K562 (cell line): Measurements from ENCODE around the gene ACTR3. TPM values are rescaled to one million over a fixed set of nuclear protein-coding genes. Genes with fewer than 3 reads are reported as not detected.

Experiments
- CC2D1A ChIP-seq: fragments of 450-650 bp; IDR thresholded peaks from 2 replicates; pipeline ENCODE4 v1.6.1; 2017; ENCODE audit warnings: mild to moderate bottlenecking
- CSDE1 ChIP-seq, 2 experiments: fragments of 450-650 bp; IDR thresholded peaks; 2 replicates each; pipeline ENCODE4 v1.6.1; 2016; ENCODE audit warnings: mild to moderate bottlenecking in 1 of 2
- NR2F6 ChIP-seq: fragments of 450-650 bp; formaldehyde crosslinking; IDR thresholded peaks from 2 replicates; pipeline ENCODE4 v1.4.0; 2020; ENCODE audit warnings: mild to moderate bottlenecking
- NUFIP1 ChIP-seq: fragments of 450-650 bp; IDR thresholded peaks from 2 replicates; pipeline ENCODE4 v1.6.1; 2018; ENCODE audit not compliant: partially characterized antibody
- SIN3A ChIP-seq, 2 experiments: fragments of 150-350 bp in 1 of 2; IDR thresholded peaks; 2 replicates each; pipeline ENCODE4 v1.6.1; 2011 to 2016; ENCODE audit warnings: borderline replicate concordance in 2 of 2, low read depth in 2 of 2, low read length in 2 of 2, mild to moderate bottlenecking in 2 of 2, moderate library complexity in 2 of 2; ENCODE audit not compliant: control insufficient read depth in 1 of 2
- SREBF2 ChIP-seq: sonication (generic); formaldehyde crosslinking; IDR thresholded peaks from 2 replicates; pipeline ENCODE4 v1.4.0; 2020; ENCODE audit warnings: mild to moderate bottlenecking, missing genetic modification reagents
- ZNF444 ChIP-seq: fragments of 250-450 bp; sonication (Bioruptor Pico); IDR thresholded peaks from 2 replicates; pipeline ENCODE4 v1.4.0; 2020; ENCODE audit warnings: mild to moderate bottlenecking, moderate library complexity
- polyA plus RNA-seq, 8 experiments: library from polyadenylated mRNA; depleted of rRNA in 4 of 8; stranded (reverse) in 5 of 8; unstranded in 3 of 8; fragments of >200 nt; fragmentation: Nextera tagmentation in 2 of 8; fragmentation: Illumina TruSeq in 1 of 8; extraction: Ambion mirVana in 2 of 8; extraction: Trizol in 1 of 8; gene quantifications; 2 replicates each; pipeline versions ENCODE4 v1.2.1 to v1.2.3, GENCODE V29; 2011 to 2014; ENCODE audit warnings: inconsistent platforms in 1 of 8, missing spikeins in 1 of 8
- total RNA-seq, 7 experiments: library from RNA; depleted of rRNA in 6 of 7; stranded (reverse); fragments of >200 nt in 6 of 7; fragmentation: Illumina TruSeq in 2 of 7; extraction: Trizol in 2 of 7; gene quantifications; 2 replicates each; pipeline versions ENCODE4 v1.2.1 to v1.2.3, GENCODE V29; 2011 to 2021; ENCODE audit warnings: low replicate concordance in 1 of 7
- TF ChIP-seq, protein P1 (sequence below), 3 experiments: fragments of 200-800 bp in 1 of 3; fragments of 250-450 bp in 1 of 3; fragments of 450-650 bp in 1 of 3; sonication (Bioruptor Pico) in 1 of 3; sonication (Bioruptor generic) in 1 of 3; formaldehyde crosslinking in 1 of 3; IDR thresholded peaks; 2 replicates each; pipeline versions ENCODE4 v1.6.1 to v1.8.0; 2016 to 2022; ENCODE audit warnings: mild to moderate bottlenecking in 2 of 3, missing genetic modification characterization in 2 of 3, missing compliant biosample characterization in 1 of 3, moderate library complexity in 1 of 3

ACTR3 gene
- total and polyA plus RNA-seq, 9 of the 15 experiments (the other 6 are each of a cell fraction or from before 2014, with no cell fraction given) = 49.0 to 354 (median 249) TPM

DNA sequence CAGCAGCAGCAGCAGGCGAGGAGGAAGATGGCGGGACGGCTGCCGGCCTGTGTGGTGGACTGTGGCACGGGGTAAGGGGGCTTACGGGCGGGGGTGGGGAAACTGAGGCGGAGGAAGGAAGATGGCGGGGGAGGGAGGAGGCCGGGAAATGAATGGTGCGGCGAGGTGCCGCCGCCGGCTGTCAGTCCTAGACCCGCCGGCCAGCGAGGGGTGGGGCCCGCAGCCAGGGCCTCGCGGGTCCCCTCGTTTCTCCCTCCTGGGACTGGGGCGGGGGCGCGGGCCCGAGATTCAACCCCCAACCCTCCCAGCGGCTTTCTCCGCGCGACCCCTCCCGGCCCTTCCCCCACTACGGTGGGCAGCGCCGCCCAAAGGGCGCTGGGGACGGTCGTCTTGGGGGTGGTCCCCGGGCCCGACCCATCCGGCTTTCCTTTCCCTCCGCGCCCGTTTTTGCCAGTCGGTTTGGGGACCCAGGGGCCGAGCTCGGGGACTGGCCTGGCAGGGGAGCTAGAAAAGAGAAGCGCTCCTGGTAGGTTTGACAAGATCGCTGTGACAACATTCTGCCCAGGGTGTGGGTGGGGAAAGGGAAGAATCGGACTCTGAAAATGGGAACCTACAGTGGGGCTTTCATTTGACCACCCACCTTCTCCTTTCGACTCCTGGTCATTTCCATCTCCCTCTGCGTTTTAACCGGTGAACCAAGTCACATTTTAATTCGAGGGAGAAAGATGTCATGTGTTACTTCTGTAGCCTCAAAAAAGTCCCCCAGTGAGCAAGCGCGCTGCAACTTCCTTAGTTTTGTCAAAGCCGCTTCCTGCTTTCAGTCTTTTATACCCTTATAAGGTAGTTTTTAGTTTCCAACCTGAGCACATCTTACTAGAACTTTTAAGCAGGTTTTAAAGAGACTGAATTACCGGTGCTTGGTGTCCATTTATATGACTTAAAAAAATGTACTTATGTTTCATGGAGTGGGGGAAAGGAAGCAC lies 655 bp downstream of the ACTR3 start (continued):
- no peak for TF ChIP-seq ZNF444
- TF ChIP-seq, protein P1, sequence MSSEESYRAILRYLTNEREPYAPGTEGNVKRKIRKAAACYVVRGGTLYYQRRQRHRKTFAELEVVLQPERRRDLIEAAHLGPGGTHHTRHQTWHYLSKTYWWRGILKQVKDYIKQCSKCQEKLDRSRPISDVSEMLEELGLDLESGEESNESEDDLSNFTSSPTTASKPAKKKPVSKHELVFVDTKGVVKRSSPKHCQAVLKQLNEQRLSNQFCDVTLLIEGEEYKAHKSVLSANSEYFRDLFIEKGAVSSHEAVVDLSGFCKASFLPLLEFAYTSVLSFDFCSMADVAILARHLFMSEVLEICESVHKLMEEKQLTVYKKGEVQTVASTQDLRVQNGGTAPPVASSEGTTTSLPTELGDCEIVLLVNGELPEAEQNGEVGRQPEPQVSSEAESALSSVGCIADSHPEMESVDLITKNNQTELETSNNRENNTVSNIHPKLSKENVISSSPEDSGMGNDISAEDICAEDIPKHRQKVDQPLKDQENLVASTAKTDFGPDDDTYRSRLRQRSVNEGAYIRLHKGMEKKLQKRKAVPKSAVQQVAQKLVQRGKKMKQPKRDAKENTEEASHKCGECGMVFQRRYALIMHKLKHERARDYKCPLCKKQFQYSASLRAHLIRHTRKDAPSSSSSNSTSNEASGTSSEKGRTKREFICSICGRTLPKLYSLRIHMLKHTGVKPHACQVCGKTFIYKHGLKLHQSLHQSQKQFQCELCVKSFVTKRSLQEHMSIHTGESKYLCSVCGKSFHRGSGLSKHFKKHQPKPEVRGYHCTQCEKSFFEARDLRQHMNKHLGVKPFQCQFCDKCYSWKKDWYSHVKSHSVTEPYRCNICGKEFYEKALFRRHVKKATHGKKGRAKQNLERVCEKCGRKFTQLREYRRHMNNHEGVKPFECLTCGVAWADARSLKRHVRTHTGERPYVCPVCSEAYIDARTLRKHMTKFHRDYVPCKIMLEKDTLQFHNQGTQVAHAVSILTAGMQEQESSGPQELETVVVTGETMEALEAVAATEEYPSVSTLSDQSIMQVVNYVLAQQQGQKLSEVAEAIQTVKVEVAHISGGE (CRISPR knock-in tag; IDR thresholded peaks at IDR 0.05) = peak in 1 of 3 experiments; percentile 63; a peak in 2 of 6 replicates
- no peak for TF ChIP-seq CSDE1 (IDR thresholded peaks at IDR 0.05)
- TF ChIP-seq SREBF2 = no peak
- TF ChIP-seq NR2F6 (CRISPR knock-in tag) = no peak
- TF ChIP-seq NUFIP1 = no peak
- no peak for TF ChIP-seq SIN3A (IDR thresholded peaks at IDR 0.05; ENCODE audit: borderline replicate concordance in 2 of 2, control insufficient read depth in 1 of 2, low read depth in 2 of 2, low read length in 2 of 2)
- no peak for TF ChIP-seq CC2D1A
- TF ChIP-seq, all 486 proteins: peak for 84
